Stomach smooth muscle (tissue), 2 donors: ENCODE data around the gene MAMDC4.
"Not testable (repeated sequence)": the region's sequence is repeated elsewhere in the genome, so short reads cannot be mapped to it uniquely, and the experiment has no call there.

Experiments
- H3K27ac ChIP-seq: one replicate; pipeline ENCODE4 v1.7.0; 2013; ENCODE audit warnings: mild to moderate bottlenecking, low read length, inconsistent platforms
- H3K27me3 ChIP-seq, 2 donors: one replicate each; pipeline ENCODE4 v1.7.0; 2013; ENCODE audit warnings: low read length in 2 of 2; ENCODE audit not compliant: insufficient read depth in 2 of 2, control insufficient read depth in 1 of 2
- H3K36me3 ChIP-seq, 2 donors: one replicate each; pipeline ENCODE4 v1.7.0; 2013; ENCODE audit warnings: low read length in 2 of 2; ENCODE audit not compliant: control insufficient read depth in 2 of 2, insufficient read depth in 2 of 2
- H3K4me1 ChIP-seq: one replicate; pipeline ENCODE4 v1.7.0; 2013; ENCODE audit warnings: low read length; ENCODE audit not compliant: control insufficient read depth, insufficient read depth
- H3K4me3 ChIP-seq, 2 donors: one replicate each; pipeline ENCODE4 v1.7.0; 2013; ENCODE audit warnings: low read length in 2 of 2
- H3K9ac ChIP-seq, 2 donors: one replicate each; pipeline ENCODE4 v1.7.0; 2013; ENCODE audit warnings: low read length in 2 of 2, mild to moderate bottlenecking in 1 of 2
- H3K9me3 ChIP-seq, 2 donors: one replicate each; pipeline ENCODE4 v1.7.0; 2013; ENCODE audit warnings: low read length in 2 of 2; ENCODE audit not compliant: control insufficient read depth in 2 of 2
- donor health status: healthy.
- donor health status: Pancreatic carcinoma.

MAMDC4 gene

DNA sequence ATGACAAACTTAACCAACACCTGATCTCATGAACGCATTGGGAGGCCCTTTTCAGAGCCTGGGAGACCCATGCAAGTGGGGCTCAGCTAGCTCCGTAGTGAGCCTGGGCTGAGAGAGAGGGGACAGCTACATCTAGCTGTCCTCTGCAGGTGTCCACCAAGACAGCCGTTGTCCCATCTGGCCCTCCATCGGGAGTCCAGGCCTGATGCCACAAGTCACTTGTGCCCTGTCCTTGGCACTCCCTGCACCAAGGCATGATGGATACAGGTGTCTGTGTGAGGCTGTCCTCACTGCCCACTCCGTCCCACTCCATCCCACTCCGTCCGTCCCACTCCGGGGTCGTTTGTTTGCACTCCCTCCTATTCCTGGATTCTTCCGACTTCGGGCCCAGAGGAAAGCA lies 16.5 kb downstream of the MAMDC4 start:
- Histone ChIP-seq H3K36me3 (peaks cover 3% of the 10 kb centered on the region in 2 donors), H3K9me3 (no peaks in the 10 kb centered on the region), H3K27me3 (no peaks in the 10 kb centered on the region), H3K9ac (no peak overlapping the region), H3K27ac (no peak overlapping the region), H3K4me3 (no peak overlapping the region), H3K4me1 (peaks cover 14% of the 10 kb centered on the region)

DNA sequence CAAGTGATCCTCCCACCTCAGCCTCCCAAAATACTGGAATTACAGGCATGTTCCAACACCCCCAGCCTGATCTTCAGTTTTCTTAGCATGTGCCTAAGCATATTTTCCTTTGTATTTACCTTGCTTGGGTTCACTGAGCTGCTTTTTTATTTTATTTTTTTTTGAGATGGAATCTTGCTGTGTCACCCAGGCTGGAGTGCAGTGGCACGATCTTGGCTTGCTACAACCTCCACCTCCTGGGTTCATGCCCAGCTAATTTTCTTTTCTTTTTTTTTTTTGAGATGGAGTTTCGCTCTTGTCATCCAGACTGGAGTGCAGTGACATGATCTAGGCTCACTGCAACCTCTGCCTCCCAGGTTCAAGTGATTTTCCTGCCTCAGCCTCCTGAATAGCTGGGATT lies 17.5 kb downstream of the MAMDC4 start:
- H3K36me3 ChIP-seq, H3K27me3 ChIP-seq, H3K9me3 ChIP-seq, H3K27ac ChIP-seq, H3K4me3 ChIP-seq, H3K4me1 ChIP-seq, H3K9ac ChIP-seq: not testable (repeated sequence)

DNA sequence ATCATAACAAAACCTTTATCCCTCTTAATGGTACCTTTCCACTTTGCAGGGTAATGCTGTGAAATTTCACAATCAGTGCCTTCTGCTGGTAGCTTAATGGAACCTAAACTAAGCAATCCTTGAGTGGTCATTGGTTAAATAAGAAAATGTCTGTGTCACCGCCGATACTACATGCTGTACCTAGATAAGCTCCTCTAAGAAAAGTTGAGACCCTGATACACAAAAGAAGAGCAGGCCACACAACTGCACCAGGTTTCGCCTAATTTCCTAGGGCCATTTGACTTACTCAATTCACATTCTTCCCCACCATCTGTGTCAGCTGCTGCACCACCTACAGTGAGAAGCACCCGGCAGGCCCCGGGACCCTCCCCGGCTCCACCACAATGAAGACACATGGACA lies 23.0 kb downstream of the MAMDC4 start:
- H3K4me3 ChIP-seq: no peak overlapping the region

DNA sequence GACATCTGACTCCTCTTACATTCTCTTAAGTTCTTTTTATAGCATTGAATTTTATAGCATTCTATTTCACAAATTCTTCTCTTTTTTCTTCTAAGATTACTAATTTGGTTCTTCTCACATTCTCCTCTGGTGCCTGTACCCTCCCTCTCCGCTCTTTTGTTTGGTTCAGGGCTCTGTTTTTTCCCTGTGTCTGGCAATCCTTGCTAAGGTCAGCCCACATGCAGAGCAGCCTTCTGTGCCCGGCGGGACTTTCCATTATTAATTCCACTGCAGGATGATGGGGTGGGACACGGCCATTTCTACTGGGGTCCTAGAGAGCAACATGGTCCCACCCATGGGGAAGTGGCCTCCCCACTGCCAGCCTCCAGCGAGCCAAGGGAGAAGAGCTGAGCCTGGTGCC lies 24.3 kb downstream of the MAMDC4 start:
- H3K36me3 ChIP-seq: no peaks in the 10 kb centered on the region
- H3K27ac ChIP-seq: no peak overlapping the region
- no peak overlapping the region for H3K9ac ChIP-seq
- peaks cover 1% of the 10 kb centered on the region for H3K4me1 ChIP-seq
- no peaks in the 10 kb centered on the region for H3K9me3 ChIP-seq
- H3K4me3 ChIP-seq: no peak overlapping the region
- no peaks in the 10 kb centered on the region for H3K27me3 ChIP-seq

More for the DNA sequence above, 23.0 kb downstream of the MAMDC4 start:
- Histone ChIP-seq H3K9ac (no peak overlapping the region), H3K9me3 (no peaks in the 10 kb centered on the region), H3K36me3 (no peaks in the 10 kb centered on the region), H3K27ac (no peak overlapping the region), H3K4me1 (no peaks in the 10 kb centered on the region), H3K27me3 (no peaks in the 10 kb centered on the region)

DNA sequence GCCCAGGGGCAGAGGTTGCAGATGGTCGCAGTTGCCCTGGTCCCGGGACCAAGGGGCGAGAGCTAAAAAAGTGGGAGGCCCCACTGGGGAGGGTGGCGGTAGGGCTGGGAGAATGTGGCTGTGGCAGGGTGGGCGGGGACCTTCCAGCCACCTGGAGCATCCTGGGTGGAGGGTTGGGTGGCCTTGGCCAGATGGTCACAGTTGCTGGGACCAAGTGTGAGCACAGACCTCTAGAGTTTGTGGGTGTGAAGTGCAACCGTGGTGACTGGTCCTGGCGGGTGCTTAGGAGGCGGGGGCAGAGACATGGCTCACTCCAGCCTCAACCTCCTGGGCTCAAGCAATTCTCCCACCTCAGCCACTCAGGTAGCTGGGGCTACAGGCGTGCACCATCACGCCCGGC lies 28.5 kb downstream of the MAMDC4 start:
- no peak overlapping the region for H3K27ac ChIP-seq

DNA sequence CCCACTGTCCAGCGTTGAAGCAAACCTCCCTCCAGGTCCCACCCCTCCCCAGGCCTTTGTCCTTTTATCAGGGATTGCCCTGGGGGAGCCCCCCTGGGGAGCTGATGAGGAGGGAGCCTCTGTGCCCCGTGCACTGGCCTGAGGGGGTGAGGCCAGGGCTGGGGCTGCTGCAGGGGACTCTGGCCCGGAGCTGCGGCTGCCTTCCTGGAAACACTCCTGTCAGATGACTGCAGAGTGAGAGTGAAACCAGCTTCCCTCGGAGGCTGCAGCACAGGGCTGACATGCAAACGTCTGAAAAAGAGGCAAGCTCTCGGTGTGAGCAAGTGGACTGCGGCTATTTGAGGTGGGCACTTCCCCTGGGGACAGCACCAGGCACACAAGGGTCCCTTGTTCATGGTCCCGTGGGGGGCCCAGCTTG lies 29.6 kb downstream of the MAMDC4 start:
- Histone ChIP-seq H3K4me1 (peaks cover 24% of the 10 kb centered on the region), H3K4me3 (peak overlapping the region in 1 of 2 donors; percentile 44), H3K9ac (peak overlapping the region in 1 of 2 donors; percentile 36), H3K9me3 (no peaks in the 10 kb centered on the region), H3K36me3 (no peaks in the 10 kb centered on the region), H3K27ac (peak overlapping the region; percentile 18), H3K27me3 (no peaks in the 10 kb centered on the region)

More for the DNA sequence above, 28.5 kb downstream of the MAMDC4 start:
- Histone ChIP-seq H3K4me1 (peaks cover 19% of the 10 kb centered on the region), H3K27me3 (no peaks in the 10 kb centered on the region), H3K36me3 (no peaks in the 10 kb centered on the region), H3K9ac (no peak overlapping the region), H3K9me3 (no peaks in the 10 kb centered on the region), H3K4me3 (no peak overlapping the region)

DNA sequence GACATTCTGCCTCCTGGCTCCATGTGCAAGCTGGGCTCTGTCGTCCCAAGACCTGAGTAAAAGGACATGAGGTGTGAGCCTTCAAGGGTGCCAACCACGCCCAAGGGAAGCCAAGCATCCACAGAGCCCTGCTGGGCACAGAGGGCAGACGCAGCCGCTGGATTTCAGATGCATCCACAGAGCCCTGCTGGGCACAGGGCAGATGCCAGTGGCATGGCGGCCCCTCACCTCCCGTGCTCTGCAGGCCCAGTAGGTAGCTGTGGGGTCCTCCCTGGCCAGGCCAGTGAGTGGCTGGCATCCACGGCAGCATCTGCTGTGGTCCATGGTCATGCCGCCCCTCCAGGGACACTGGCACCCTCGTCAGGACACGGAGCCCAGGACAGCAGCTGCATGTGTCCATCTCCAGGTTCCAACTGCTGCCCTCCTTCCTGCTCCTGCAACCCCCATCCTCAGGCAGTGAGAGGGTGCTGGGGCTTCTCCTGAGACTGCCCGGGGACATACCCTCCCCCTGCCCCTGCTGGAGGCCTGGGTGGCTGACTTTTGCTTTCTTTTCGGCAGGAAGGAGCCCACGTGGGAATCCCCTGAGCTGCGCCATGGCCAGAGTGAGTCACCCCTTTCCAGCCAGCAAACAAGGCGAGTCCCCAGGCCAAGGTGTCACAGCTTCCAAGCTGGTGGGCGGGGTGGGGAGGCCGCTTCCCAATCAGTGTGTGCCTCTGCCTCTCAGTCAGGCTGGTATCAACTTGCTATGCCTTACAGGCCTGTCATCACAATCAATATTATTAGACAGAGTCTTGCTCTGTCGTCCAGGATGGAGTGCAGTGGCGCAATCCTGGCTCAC lies 30.2 kb downstream of the MAMDC4 start:
- Histone ChIP-seq H3K4me3 (peak overlapping the region in 1 of 2 donors; percentile 44), H3K4me1 (peaks cover 30% of the 10 kb centered on the region), H3K27me3 (no peaks in the 10 kb centered on the region), H3K36me3 (no peaks in the 10 kb centered on the region), H3K9ac (peak overlapping the region in 1 of 2 donors; percentile 36), H3K9me3 (no peaks in the 10 kb centered on the region), H3K27ac (peak overlapping the region; percentile 18)

DNA sequence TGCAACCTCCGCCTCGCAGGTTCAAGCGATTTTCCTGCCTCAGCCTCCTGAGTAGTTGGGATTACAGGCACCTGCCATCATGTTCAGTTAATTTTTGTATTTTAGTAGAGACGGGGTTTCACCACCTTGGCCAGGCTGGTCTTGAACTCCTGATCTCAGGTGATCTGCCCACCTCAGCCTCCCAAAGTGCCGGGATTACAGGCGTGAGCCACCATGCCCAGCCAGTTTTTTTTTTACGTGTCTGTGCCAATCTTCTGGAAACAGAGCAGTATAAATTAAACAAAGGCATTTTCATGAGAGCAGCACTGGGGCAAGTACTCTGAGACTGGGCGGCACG lies 30.8 kb downstream of the MAMDC4 start:
- H3K9me3 ChIP-seq, H3K27me3 ChIP-seq, H3K4me3 ChIP-seq, H3K36me3 ChIP-seq, H3K9ac ChIP-seq, H3K27ac ChIP-seq: not testable (repeated sequence)
- H3K4me1 ChIP-seq: peaks cover 31% of the 10 kb centered on the region

DNA sequence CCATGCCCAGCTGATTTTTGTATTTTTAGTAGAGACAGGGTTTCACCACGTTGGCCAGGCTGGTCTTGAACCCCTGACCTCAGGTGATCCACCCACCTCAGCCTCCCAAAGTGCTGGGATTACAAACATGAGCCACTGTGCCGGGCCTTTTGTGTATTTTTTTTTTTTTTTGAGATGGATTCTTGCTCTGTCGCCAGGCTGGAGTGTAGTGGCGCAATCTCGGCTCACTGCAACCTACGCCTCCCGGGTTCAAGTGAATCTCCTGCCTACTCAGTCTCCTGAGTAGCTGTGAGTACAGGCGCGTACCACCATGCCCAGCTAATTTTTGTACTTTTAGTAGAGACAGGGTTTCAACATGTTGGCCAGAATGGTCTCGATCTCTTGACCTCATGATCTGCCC lies 31.5 kb downstream of the MAMDC4 start:
- H3K9ac ChIP-seq, H3K36me3 ChIP-seq, H3K27me3 ChIP-seq, H3K9me3 ChIP-seq, H3K4me3 ChIP-seq, H3K27ac ChIP-seq: not testable (repeated sequence)
- H3K4me1 ChIP-seq: peaks cover 34% of the 10 kb centered on the region

DNA sequence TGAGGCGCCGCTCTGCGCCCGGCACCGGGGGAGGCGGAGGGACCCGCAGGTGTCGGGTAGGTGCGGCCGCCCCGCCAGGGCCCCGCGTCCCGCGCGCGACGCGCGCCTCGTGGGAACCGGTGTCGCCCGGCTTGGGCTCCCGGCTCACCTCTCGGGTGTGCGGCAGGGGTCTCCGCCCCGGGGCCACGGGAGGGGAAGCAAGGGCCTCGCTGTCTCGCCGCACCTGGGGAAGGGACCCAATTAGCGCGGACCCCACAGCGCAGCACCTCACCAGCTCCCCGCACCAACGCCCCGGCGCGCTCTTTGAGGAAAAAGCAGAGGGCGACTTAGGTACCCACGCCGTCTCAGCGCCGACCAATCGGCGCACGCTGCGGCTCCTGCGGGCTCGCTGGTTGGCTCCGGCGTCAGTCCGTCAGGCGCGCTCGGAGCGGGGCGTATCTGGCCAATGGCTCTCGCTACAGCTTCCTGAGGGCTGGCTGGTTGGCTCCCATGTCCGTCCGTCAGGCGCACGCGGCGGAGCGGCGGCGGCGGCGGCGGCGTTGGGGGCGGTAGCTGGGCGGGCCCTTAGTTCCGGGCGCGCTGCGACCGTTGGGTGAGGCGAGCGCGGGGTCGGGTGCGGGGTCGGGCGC lies 33.9 kb downstream of the MAMDC4 start, which contains the start of gene TRAF2:
Gene TRAF2 (plus strand): TSS at position 567 of the 629 bp plus-strand sequence. CDS start 12,225 bp downstream, outside the sequence.
- H3K27ac ChIP-seq: peak within 1 kb of the TSS; percentile 41
- no peaks in the 10 kb centered on the region for H3K27me3 ChIP-seq
- peak within 1 kb of the TSS; percentile 71 to 74 for H3K9ac ChIP-seq

More for the DNA sequence above, 33.9 kb downstream of the MAMDC4 start, which contains the start of gene TRAF2:
- H3K36me3 ChIP-seq: peaks cover 0 to 7% of the 10 kb centered on the region in 2 donors
- peak within 1 kb of the TSS; percentile 69 to 80 for H3K4me3 ChIP-seq
- no peaks in the 10 kb centered on the region for H3K9me3 ChIP-seq
- H3K4me1 ChIP-seq: peaks cover 34% of the 10 kb centered on the region
